GM18526 (cell line): ENCODE measurements around the gene FRAS1.

Experiments used
- POLR2A ChIP-seq: IDR thresholded peaks from 3 replicates; pipeline ENCODE4 v1.6.1; 2011; ENCODE audit not compliant: insufficient read length; ENCODE audit errors: extremely low read depth

FRAS1 gene, protein sequence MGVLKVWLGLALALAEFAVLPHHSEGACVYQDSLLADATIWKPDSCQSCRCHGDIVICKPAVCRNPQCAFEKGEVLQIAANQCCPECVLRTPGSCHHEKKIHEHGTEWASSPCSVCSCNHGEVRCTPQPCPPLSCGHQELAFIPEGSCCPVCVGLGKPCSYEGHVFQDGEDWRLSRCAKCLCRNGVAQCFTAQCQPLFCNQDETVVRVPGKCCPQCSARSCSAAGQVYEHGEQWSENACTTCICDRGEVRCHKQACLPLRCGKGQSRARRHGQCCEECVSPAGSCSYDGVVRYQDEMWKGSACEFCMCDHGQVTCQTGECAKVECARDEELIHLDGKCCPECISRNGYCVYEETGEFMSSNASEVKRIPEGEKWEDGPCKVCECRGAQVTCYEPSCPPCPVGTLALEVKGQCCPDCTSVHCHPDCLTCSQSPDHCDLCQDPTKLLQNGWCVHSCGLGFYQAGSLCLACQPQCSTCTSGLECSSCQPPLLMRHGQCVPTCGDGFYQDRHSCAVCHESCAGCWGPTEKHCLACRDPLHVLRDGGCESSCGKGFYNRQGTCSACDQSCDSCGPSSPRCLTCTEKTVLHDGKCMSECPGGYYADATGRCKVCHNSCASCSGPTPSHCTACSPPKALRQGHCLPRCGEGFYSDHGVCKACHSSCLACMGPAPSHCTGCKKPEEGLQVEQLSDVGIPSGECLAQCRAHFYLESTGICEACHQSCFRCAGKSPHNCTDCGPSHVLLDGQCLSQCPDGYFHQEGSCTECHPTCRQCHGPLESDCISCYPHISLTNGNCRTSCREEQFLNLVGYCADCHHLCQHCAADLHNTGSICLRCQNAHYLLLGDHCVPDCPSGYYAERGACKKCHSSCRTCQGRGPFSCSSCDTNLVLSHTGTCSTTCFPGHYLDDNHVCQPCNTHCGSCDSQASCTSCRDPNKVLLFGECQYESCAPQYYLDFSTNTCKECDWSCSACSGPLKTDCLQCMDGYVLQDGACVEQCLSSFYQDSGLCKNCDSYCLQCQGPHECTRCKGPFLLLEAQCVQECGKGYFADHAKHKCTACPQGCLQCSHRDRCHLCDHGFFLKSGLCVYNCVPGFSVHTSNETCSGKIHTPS (N-terminal part only)

GRCh38 chr4:78057135-78057599, at the start of gene FRAS1:
FRAS1 (plus strand) TSS chr4:78057323; CDS start chr4:78058010, 687 bp downstream.
- TF ChIP-seq POLR2A, result no peak

GRCh38 chr4:78014889-78015886, 41.9 kb upstream of the FRAS1 start:
- TF ChIP-seq POLR2A, result no peak

- no peak for TF ChIP-seq POLR2A
Observed at GRCh38 chr4:78018271-78019049, 38.7 kb upstream of the FRAS1 start.

DNA sequence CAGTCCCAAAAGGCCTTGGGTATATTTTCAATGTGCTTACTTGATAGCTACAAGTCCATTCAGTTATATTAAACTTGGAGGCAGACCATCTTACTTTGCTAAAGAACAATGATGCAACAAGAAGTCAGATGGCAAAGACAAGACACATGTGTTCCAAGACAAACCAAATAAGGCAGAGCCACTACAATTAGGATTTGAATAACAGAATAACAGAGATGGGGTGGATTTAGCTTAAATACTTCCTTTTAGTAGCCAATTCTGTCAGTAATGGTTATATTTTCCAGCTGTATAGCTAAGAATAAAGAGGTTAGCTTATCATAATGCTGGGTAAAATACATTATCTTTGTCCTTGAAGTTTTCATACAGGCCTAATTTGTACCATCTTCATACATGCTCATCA, 37.7 kb upstream of the FRAS1 start:
- no peak for TF ChIP-seq POLR2A

DNA sequence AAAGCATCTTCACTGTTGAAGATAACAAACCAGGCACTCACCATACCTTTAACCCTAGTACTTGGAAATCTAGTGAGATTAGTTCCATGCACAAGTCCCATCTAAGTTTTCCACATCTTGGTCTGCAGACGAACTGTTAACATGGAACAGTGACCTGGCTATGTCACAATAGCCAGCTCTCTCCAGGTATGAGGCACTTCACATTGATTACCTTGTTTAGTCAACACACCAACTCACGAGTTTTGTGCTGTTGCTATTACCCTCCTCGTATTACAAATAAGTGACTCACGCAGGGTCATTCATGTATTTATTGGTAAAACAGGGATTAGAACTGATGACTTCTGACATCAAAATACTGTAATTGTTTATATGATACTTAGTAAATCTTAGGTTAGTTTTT, 36.4 kb upstream of the FRAS1 start:
- no peak for TF ChIP-seq POLR2A

DNA sequence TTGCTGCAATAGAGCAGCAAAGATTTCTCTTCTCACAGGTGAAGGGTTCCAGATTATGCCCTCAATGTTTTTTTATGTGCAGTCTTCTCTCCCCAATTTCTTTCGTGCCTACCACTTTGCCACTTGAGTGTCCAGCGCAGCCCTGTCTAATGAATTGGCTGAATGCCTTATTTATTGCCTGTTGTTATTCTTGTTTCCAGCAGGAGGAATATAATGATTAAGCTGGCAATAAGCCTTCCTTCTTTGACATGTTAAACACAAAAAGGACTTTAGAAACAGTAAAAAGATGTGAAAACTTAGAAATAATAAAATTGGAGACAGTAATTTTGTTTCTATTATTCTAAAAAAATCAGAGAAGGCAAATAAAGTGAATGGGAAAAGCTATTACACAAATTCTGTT, 34.6 kb upstream of the FRAS1 start:
- no peak for TF ChIP-seq POLR2A

DNA sequence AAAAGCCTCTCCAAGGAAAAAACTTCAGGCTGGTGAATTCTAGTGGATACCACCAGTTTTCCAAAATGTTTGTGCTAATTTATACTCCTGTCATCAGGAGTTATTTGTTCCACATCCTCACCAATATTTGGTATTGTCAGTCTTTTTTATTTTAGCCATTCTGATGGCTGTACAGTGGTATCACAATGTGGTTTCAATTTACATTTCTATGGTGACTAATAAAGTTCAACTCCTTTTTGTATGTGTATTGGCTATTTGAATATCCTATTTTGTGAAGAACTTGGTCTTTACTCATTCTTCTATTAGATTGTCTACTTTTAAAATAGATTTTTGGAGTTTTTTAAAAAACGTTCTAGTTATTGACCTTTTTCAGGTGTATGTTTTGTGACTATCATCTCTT, 33.0 kb upstream of the FRAS1 start:
- TF ChIP-seq POLR2A, result no peak

DNA sequence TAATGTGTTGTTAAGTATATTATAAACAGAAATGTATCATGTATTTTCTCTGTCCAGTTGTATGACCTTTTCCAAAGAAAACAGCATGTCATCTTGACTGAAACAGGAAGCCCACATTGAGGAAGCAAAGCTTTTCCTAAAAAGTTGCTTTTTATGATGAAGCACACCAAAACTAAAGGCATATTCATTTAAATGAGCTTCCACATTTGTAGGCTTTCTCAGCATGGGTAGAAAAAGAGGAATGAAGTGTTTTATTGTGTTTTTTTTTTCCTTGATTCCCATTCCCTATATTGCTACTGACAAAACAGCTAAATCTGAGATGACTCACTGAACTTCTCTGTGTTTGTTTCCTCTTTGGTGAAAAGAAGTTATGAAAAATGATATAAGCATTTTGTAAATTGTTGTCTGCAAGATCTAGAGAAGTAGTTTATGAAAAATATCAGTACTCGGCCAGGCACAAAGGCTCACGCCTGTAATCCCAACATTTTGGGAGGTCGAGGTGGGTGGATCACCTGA, 32.5 kb upstream of the FRAS1 start:
- TF ChIP-seq POLR2A, result no peak

DNA sequence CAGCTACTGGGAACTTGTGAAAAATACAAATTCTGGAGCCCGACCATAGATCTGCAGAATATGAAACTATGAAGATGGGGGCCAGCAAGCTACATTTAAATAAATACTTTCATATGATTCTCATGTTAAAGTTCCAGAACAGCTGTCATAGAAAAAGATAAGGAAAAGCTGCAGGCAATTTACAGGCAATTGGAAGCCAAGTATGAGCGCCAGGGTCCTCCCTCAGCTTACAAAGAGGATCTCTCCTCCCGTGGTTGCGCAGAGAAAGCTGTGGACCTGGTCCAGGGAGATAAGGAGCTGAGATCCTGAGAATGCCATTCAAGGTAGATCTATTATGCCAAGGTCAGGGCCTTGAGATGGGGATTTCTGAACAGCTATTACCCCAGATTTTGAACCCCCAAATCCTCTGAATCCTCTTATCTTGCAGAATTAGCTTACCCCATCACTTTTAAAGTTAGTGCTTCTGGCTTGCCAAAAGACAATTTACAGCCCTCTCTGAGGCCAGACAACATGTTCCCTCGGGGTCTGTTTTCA, 25.6 kb upstream of the FRAS1 start:
- TF ChIP-seq POLR2A, result no peak

DNA sequence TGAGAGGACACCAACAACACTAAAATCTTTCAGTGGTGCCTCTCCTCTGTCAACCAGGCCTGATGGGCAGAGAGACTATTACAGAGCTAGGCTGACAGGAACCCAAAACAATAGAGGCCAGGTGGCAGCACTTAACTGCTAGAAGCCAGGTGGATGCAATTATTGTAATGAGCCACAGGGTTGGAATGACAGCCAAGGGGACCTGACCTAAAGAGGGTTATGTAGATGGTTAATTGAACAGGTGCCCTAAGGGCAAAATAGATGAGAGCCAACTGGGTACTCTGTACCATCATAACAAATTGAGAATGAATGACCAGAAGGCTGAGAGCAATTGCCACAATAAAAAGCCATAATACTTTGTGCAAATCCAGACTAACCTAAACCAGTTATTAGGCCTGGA, 24.7 kb upstream of the FRAS1 start:
- no peak for TF ChIP-seq POLR2A

DNA sequence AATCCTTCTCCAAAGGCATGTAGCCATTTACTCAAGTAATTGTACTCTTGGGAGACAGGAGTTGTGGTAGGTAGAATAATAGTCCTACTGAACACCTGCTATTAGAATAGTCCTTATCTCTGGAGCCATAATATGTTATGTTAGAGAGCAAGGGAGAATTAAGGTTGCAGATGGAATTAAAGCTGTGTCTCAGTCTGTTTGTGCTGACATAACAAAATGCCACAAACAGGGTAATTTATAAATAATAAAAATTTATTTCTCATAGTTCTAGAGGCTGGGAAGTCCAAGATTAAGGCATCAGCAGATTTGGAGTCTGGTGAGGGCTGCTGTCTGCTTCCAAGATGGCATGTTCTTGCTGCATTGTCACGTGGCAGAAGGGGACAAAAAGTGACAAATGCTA, 24.2 kb upstream of the FRAS1 start:
- no peak for TF ChIP-seq POLR2A

GRCh38 chr4:78033861-78034260, 23.3 kb upstream of the FRAS1 start:
- TF ChIP-seq POLR2A, result no peak

DNA sequence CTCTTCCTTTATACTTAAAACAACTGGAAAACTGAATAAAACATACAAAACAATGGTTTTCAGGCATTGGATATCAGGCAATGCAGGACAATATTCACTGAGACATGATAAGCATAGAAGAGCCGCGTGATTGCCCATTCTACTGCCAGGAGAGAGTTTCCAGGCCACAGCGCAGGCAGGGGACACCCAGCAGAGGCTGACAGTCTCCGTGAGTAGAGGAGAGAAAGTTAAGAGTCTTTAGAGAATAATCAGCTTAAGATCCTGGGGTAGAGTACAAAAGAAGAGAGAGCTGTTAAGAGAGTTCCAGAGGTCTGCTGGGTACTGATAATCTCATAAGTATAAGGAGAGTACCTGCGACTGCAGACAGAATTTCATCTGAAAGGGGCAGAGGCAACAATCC, 18.4 kb upstream of the FRAS1 start:
- TF ChIP-seq POLR2A, result no peak

- TF ChIP-seq POLR2A, result no peak
Observed at GRCh38 chr4:78039678-78040077, 17.4 kb upstream of the FRAS1 start.

DNA sequence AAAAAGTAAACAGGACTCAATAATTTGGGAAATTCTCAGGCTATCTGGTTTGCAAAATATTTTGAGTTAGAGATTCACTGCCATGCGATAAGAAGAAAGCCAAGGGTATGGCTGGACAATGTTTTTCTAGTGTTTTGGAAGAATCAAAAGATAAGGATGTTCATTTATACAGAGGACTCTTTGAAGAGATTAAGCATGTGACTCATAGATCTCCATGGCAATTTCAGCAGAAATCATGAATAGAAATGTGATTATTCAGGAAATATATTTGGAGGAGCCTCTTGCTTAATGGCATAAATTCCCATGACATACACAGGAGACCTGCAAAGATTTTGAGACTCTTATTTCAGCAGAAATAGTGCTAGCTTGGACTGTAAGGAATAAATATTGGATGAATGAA, 16.7 kb upstream of the FRAS1 start:
- TF ChIP-seq POLR2A, result no peak
